Progenitor cell of endocrine pancreas (in vitro differentiated cells): Measurements from ENCODE around the gene RPTOR. TPM values are rescaled to one million over a fixed set of nuclear protein-coding genes. Genes with fewer than 3 reads are reported as not detected.

Experiments used
- DNase-seq: peaks from one replicate; pipeline ENCODE4 v3.0.0; 2021; ENCODE audit warnings: low spot score; ENCODE audit not compliant: unreplicated experiment
- H3K27ac Mint-ChIP-seq: 2 replicates; pipeline ENCODE4 v1.8.0; 2021; ENCODE audit warnings: mild to moderate bottlenecking, moderate library complexity, mixed read lengths
- H3K27me3 Mint-ChIP-seq: 2 replicates; pipeline ENCODE4 v1.8.0; 2021; ENCODE audit warnings: mixed read lengths
- H3K36me3 Mint-ChIP-seq: 2 replicates; pipeline ENCODE4 v1.8.0; 2022; ENCODE audit warnings: mixed read lengths; ENCODE audit not compliant: insufficient read depth
- H3K4me1 Mint-ChIP-seq: 2 replicates; pipeline ENCODE4 v1.8.0; 2021; ENCODE audit warnings: low read depth, mixed read lengths
- H3K4me3 Mint-ChIP-seq: 2 replicates; pipeline ENCODE4 v1.8.0; 2021; ENCODE audit warnings: low read depth, mild to moderate bottlenecking, moderate library complexity, mixed read lengths
- H3K9me3 Mint-ChIP-seq: 2 replicates; pipeline ENCODE4 v1.8.0; 2021; ENCODE audit warnings: low read depth, mixed read lengths
- CTCF ChIP-seq: fragments of 200-600 bp; sonication (generic); IDR thresholded peaks from one replicate; pipeline ENCODE4 v1.5.0; 2021; ENCODE audit warnings: antibody characterized with exemption, mild to moderate bottlenecking; ENCODE audit not compliant: unreplicated experiment
- total RNA-seq: library from RNA; stranded (reverse); gene quantifications from 2 replicates; pipeline ENCODE4 v1.2.1, GENCODE V29; 2021

Gene RPTOR
- total RNA-seq, 1 donor from 2014 or later, result 40.0 TPM

- Mint-ChIP-seq H3K4me3 (no peak overlapping the region), H3K36me3 (peaks cover 3% of the 10 kb centered on the region), H3K27me3 (no peaks in the 10 kb centered on the region), H3K27ac (no peak overlapping the region), H3K9me3 (no peaks in the 10 kb centered on the region), H3K4me1 (no peaks in the 10 kb centered on the region)
- DNase-seq, result no peak
- TF ChIP-seq CTCF, result no peak
These were observed 236.6 kb downstream of the RPTOR start for GRCh38 chr17:80781211-80781610.

- Mint-ChIP-seq H3K27me3 (no peaks in the 10 kb centered on the region), H3K9me3 (no peaks in the 10 kb centered on the region), H3K4me3 (no peak overlapping the region), H3K27ac (no peak overlapping the region), H3K4me1 (no peaks in the 10 kb centered on the region), H3K36me3 (peaks cover under 1% of the 10 kb centered on the region)
- DNase-seq, result no peak
- TF ChIP-seq CTCF, result no peak
These were observed 237.2 kb downstream of the RPTOR start for GRCh38 chr17:80781807-80782277.

GRCh38 chr17:80782536-80783427, 238.1 kb downstream of the RPTOR start:
- H3K27me3 Mint-ChIP-seq, result no peaks in the 10 kb centered on the region
- H3K4me1 Mint-ChIP-seq, result no peaks in the 10 kb centered on the region
- DNase-seq, result no peak
- H3K9me3 Mint-ChIP-seq, result no peaks in the 10 kb centered on the region
- no peak for TF ChIP-seq CTCF
- H3K4me3 Mint-ChIP-seq, result no peak overlapping the region
- H3K36me3 Mint-ChIP-seq, result no peaks in the 10 kb centered on the region
- H3K27ac Mint-ChIP-seq, result peak overlapping the region; percentile 31

GRCh38 chr17:80783486-80783885, 238.8 kb downstream of the RPTOR start:
- H3K27ac Mint-ChIP-seq, result no peak overlapping the region
- H3K27me3 Mint-ChIP-seq, result no peaks in the 10 kb centered on the region
- no peaks in the 10 kb centered on the region for H3K9me3 Mint-ChIP-seq
- DNase-seq, result no peak
- no peaks in the 10 kb centered on the region for H3K36me3 Mint-ChIP-seq
- H3K4me3 Mint-ChIP-seq, result no peak overlapping the region
- TF ChIP-seq CTCF, result no peak
- H3K4me1 Mint-ChIP-seq, result no peaks in the 10 kb centered on the region

- Mint-ChIP-seq H3K4me1 (no peaks in the 10 kb centered on the region), H3K27ac (no peak overlapping the region), H3K27me3 (no peaks in the 10 kb centered on the region), H3K36me3 (no peaks in the 10 kb centered on the region), H3K9me3 (no peaks in the 10 kb centered on the region), H3K4me3 (no peak overlapping the region)
- no peak for DNase-seq
- TF ChIP-seq CTCF, result no peak
These were observed 239.3 kb downstream of the RPTOR start for GRCh38 chr17:80783971-80784370.
